ENCODE measurements around the gene RBM47.

The RBM47 gene

GRCh38 chr4:40661803-40662202, 32.1 kb upstream of the RBM47 start:
- no peak for TF ChIP-seq CTCF (IDR thresholded peaks at IDR 0.05)

GRCh38 chr4:40656201-40656863, 26.7 kb upstream of the RBM47 start:
- no peak for TF ChIP-seq CTCF (IDR thresholded peaks at IDR 0.05)

GRCh38 chr4:40651280-40651679, 21.6 kb upstream of the RBM47 start:
- no peak for TF ChIP-seq CTCF (IDR thresholded peaks at IDR 0.05)

- no peak for TF ChIP-seq CTCF (IDR thresholded peaks at IDR 0.05)
Measured at GRCh38 chr4:40649321-40649720, 19.7 kb upstream of the RBM47 start.

- no peak for TF ChIP-seq CTCF (IDR thresholded peaks at IDR 0.05)
Measured at GRCh38 chr4:40648742-40649281, 19.1 kb upstream of the RBM47 start.

GRCh38 chr4:40648131-40648530, 18.5 kb upstream of the RBM47 start:
- TF ChIP-seq CTCF (IDR thresholded peaks at IDR 0.05): no peak

GRCh38 chr4:40645586-40645985, 15.9 kb upstream of the RBM47 start:
- TF ChIP-seq CTCF (IDR thresholded peaks at IDR 0.05): no peak

GRCh38 chr4:40632080-40632479, 2.4 kb upstream of the RBM47 start:
- TF ChIP-seq CTCF (IDR thresholded peaks at IDR 0.05): no peak

Data from LNCAP (cell line).